Transverse colon (tissue), 4 donors: ENCODE results near the gene CGN. TPM values are rescaled to one million over a fixed set of nuclear protein-coding genes. Genes with fewer than 3 reads are reported as not detected.

ENCODE experiments used
- DNase-seq: peaks from one replicate; pipeline ENCODE4 v3.0.0-alpha.2; 2019
- H3K27ac ChIP-seq, 4 donors: fragments of 200-600 bp; sonication (generic); 2 replicates each; pipeline ENCODE4 v1.5.1; 2016 to 2018; ENCODE audit warnings: inconsistent platforms in 4 of 4
- H3K27me3 ChIP-seq: fragments of 200-600 bp; sonication (generic); 2 replicates; pipeline ENCODE4 v1.5.1; 2017; ENCODE audit warnings: inconsistent platforms
- H3K36me3 ChIP-seq, 4 donors: fragments of 200-600 bp; sonication (generic); 2 replicates each; pipeline ENCODE4 v1.5.1; 2017 to 2019; ENCODE audit warnings: inconsistent platforms in 4 of 4
- H3K4me1 ChIP-seq, 4 donors: fragments of 200-600 bp; sonication (generic); 2 replicates each; pipeline ENCODE4 v1.5.1; 2017 to 2020; ENCODE audit warnings: inconsistent platforms in 4 of 4
- H3K4me3 ChIP-seq, 4 donors: fragments of 200-600 bp; sonication (generic); 1 replicate in 1 of 4; 2 replicates in 3 of 4; pipeline versions ENCODE4 v1.5.1 to v1.6.1; 2017 to 2019; ENCODE audit warnings: inconsistent platforms in 4 of 4
- H3K9me3 ChIP-seq, 2 donors: fragments of 200-600 bp; sonication (generic); 2 replicates each; pipeline ENCODE4 v1.5.1; 2017 to 2019; ENCODE audit warnings: inconsistent platforms in 2 of 2
- EP300 ChIP-seq: sonication (generic); formaldehyde crosslinking; IDR thresholded peaks from one replicate; pipeline ENCODE4 v1.6.1; 2017; ENCODE audit warnings: antibody characterized with exemption, low read depth
- POLR2A ChIP-seq: fragments of 450-650 bp; IDR thresholded peaks from one replicate; pipeline ENCODE4 v1.6.1; 2016; ENCODE audit warnings: antibody characterized with exemption, mild to moderate bottlenecking, moderate library complexity
- POLR2AphosphoS5 ChIP-seq, 3 donors: sonication (generic); formaldehyde crosslinking; IDR thresholded peaks; one replicate each; pipeline ENCODE4 v1.6.1; 2016; ENCODE audit warnings: antibody characterized with exemption in 3 of 3
- WGBS, 2 donors: methylation state at CpG; one replicate each; pipeline ENCODE4 v1.1.5; 2018; ENCODE audit warnings: low coverage in 1 of 2; 5-methylcytosine and 5-hydroxymethylcytosine counted together
- in situ Hi-C, 4 donors: fragments of 200-750 bp; cut with MboI; loops; one replicate each; pipeline versions ENCODE4 v1.15.0 to v1.15.1; 2017; ENCODE audit warnings: low sequenced_read_pairs in 3 of 4, low pct_ligation_motif_present in 1 of 4, low pct_unique_long_range_greater_than_20kb in 1 of 4
- intact Hi-C: fragments of 100-400 bp; cut with DNase I; formaldehyde crosslinking; loops from one replicate; pipeline ENCODE4 v1.15.1; 2023; ENCODE audit warnings: low total_unique reads
- total RNA-seq, 4 donors: library from RNA; depleted of rRNA; stranded (reverse); fragments of >200 nt; gene quantifications; one replicate each; pipeline ENCODE4 v1.1.0, GENCODE V29; 2016
- TF ChIP-seq, protein P1 (sequence below), 5 experiments: fragments of 200-600 bp in 3 of 5; fragments of 450-650 bp in 2 of 5; sonication (generic) in 3 of 5; IDR thresholded peaks; 1 replicate in 2 of 5; 2 replicates in 3 of 5; pipeline ENCODE4 v1.5.1; 2016 to 2017; ENCODE audit warnings: antibody characterized with exemption in 5 of 5, inconsistent platforms in 3 of 5, mild to moderate bottlenecking in 2 of 5, moderate library complexity in 1 of 5

The CGN gene
- total RNA-seq, 4 donors from 2014 or later, result 123 to 351 (median 172) TPM

DNA sequence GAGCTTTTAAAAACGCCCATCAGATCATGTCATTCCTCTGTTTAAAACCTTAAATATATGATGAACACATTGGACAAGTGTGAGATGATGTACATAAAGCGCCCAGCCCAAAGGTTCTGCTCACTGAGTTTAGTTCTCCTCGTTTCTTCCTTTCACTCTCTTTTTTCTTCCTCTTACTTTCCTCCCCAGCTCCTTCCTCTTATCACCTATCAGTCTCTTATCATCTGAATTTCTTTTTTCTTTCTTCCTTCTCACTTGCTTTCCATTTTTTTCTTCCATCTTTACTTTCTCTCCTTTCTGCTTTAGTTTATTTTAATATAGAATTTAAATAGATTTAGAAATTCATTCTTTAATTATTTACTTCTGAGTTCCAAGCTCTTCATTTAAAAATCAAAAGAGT is 34.1 kb upstream of the CGN start:
- Histone ChIP-seq H3K9me3 (peaks cover 0 to 3% of the 10 kb centered on the region in 2 donors), H3K36me3 (no peaks in the 10 kb centered on the region), H3K4me1 (peaks cover 0 to 17% (median 3%) of the 10 kb centered on the region in 4 donors), H3K27me3 (no peaks in the 10 kb centered on the region), H3K27ac (no peak overlapping the region), H3K4me3 (no peak overlapping the region)
- intact Hi-C loops, result no loop called here
- no peak for DNase-seq
- in situ Hi-C loops, result no loop called here
- TF ChIP-seq, protein P1, sequence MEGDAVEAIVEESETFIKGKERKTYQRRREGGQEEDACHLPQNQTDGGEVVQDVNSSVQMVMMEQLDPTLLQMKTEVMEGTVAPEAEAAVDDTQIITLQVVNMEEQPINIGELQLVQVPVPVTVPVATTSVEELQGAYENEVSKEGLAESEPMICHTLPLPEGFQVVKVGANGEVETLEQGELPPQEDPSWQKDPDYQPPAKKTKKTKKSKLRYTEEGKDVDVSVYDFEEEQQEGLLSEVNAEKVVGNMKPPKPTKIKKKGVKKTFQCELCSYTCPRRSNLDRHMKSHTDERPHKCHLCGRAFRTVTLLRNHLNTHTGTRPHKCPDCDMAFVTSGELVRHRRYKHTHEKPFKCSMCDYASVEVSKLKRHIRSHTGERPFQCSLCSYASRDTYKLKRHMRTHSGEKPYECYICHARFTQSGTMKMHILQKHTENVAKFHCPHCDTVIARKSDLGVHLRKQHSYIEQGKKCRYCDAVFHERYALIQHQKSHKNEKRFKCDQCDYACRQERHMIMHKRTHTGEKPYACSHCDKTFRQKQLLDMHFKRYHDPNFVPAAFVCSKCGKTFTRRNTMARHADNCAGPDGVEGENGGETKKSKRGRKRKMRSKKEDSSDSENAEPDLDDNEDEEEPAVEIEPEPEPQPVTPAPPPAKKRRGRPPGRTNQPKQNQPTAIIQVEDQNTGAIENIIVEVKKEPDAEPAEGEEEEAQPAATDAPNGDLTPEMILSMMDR (IDR thresholded peaks at IDR 0.05), result no peak
- TF ChIP-seq POLR2AphosphoS5 (IDR thresholded peaks at IDR 0.05) (no peak), EP300 (no peak), POLR2A (no peak)
- WGBS, 2 donors, result 82 to 90% methylated on average over 3 of the region's 3 CpGs

DNA sequence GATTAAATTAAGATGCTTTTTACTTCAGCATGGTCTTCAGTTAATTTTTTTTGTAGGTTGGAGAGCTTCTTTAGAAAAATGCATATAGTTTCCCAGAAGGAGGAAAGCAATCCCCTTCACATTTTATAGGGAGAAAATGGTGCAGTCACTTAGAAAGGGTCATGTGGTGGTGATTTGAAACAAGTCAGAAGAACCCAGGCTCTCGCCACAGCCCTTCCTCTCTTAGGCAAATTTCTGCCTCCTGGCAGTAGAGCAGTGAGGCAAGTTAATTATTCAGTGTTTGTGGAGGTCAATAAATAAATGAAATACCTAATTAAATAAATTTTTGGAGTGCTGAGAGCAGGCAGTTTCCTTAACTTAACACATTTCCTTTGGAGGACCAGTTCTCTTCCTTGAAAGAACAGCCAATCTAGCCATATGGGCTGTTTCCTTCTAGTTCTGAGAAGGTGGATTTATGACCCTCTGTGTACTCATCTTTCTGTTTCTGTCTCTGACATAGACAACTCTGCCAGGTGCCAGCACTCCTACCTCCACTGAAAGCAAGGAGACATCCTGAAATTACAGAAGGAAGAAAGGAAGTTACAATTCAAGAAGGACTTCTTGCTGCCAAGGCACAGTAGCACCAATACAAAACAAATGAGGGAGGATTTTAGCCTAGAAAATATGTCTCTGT is 32.9 kb upstream of the CGN start:
- H3K9me3 ChIP-seq, result peaks cover 0 to 5% of the 10 kb centered on the region in 2 donors
- 81% methylated on average over 1 of the region's 1 CpG; no CpG with 5 or more reads in 1 of the 2 donors for WGBS, 2 donors
- no peak overlapping the region for H3K4me3 ChIP-seq
- H3K36me3 ChIP-seq, result no peaks in the 10 kb centered on the region
- no peak for DNase-seq
- H3K27ac ChIP-seq, result no peak overlapping the region
- in situ Hi-C loops (no loop called here), intact Hi-C loops (no loop called here)
- TF ChIP-seq, protein P1 (IDR thresholded peaks at IDR 0.05), result no peak
- TF ChIP-seq EP300 (no peak), POLR2A (no peak), POLR2AphosphoS5 (IDR thresholded peaks at IDR 0.05) (no peak)
- no peaks in the 10 kb centered on the region for H3K27me3 ChIP-seq
- H3K4me1 ChIP-seq, result peaks cover 0 to 8% (median 0%) of the 10 kb centered on the region in 4 donors

DNA sequence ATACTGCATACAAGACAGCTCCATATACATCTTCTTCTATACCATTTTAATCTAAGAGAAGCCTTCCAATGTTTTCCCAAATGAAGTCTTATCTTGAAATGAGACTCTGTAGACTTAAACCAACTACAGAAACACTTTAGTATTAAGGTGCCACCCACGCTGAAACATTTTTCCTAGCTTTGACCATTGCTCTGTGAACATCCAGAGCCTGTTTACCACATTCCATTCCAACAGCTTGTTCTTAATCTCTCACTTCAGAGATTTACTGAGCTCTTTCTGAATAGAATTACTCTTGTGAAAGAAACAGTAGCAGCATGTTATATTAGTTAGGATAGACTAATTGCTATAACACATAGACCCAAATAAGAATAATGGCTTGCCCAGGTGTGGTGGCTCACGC is 32.3 kb upstream of the CGN start:
- Histone ChIP-seq H3K4me1 (peaks cover 0 to 3% (median 0%) of the 10 kb centered on the region in 4 donors), H3K27me3 (no peaks in the 10 kb centered on the region), H3K4me3 (no peak overlapping the region), H3K9me3 (peaks cover 0 to 5% of the 10 kb centered on the region in 2 donors), H3K27ac (no peak overlapping the region), H3K36me3 (no peaks in the 10 kb centered on the region)
- 72 to 73% methylated on average over 2 of the region's 2 CpGs for WGBS, 2 donors
- DNase-seq, result no peak
- intact Hi-C loops (no loop called here), in situ Hi-C loops (no loop called here)
- no peak for TF ChIP-seq POLR2A
- no peak for TF ChIP-seq EP300
- TF ChIP-seq, protein P1 (IDR thresholded peaks at IDR 0.05), result no peak
- TF ChIP-seq POLR2AphosphoS5 (IDR thresholded peaks at IDR 0.05), result no peak

DNA sequence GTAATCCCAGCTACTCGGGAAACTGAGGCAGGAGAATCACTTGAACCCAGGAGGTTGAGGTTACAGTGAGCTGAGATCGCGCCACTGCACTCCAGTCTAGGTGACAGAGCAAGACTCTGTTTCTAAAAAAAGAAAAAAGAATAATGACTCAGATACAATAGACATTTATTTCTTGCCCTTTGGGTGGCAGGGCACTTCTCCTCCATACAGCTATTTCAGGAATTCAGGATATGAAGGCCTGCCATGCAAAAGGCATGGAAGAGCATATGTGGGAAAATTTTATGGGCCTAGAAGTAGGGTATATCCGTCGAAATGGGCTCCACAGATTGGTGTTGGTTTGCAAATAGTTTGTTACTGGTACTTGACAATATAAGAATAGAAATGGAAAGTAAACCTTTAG is 31.7 kb upstream of the CGN start:
- peaks cover 0 to 5% of the 10 kb centered on the region in 2 donors for H3K9me3 ChIP-seq
- no peak for DNase-seq
- H3K27me3 ChIP-seq, result no peaks in the 10 kb centered on the region
- intact Hi-C loops (no loop called here), in situ Hi-C loops (no loop called here)
- TF ChIP-seq, protein P1 (IDR thresholded peaks at IDR 0.05), result no peak
- H3K36me3 ChIP-seq, result no peaks in the 10 kb centered on the region
- peaks cover 0 to 3% (median 0%) of the 10 kb centered on the region in 4 donors for H3K4me1 ChIP-seq
- 84 to 94% methylated on average over 5 of the region's 5 CpGs for WGBS, 2 donors
- H3K27ac ChIP-seq, result no peak overlapping the region
- no peak overlapping the region for H3K4me3 ChIP-seq
